Smooth muscle cell (in vitro differentiated cells): Measurements from ENCODE around the gene BIRC6. TPM values are rescaled to one million over a fixed set of nuclear protein-coding genes. Genes with fewer than 3 reads are reported as not detected.
"Not testable (repeated sequence)": the region's sequence is repeated elsewhere in the genome, so short reads cannot be mapped to it uniquely, and the experiment has no call there.

Experiments used
- DNase-seq: peaks from one replicate; lab custom pipeline; 2025; ENCODE audit not compliant: unreplicated experiment; lab: John Stamatoyannopoulos, UW
- H2AFZ ChIP-seq: fragments of 200-600 bp; sonication (generic); 2 replicates; pipeline ENCODE4 v1.6.0; 2016; ENCODE audit warnings: antibody characterized with exemption, low read depth, mild to moderate bottlenecking
- H3F3A ChIP-seq: fragments of 200-600 bp; sonication (generic); 2 replicates; pipeline ENCODE4 v1.6.0; 2017; ENCODE audit warnings: antibody characterized with exemption, low read depth
- H3K27ac ChIP-seq: fragments of 200-600 bp; sonication (generic); 2 replicates; pipeline ENCODE4 v1.5.1; 2016; ENCODE audit warnings: low read depth, mild to moderate bottlenecking
- H3K27me3 ChIP-seq: fragments of 200-600 bp; sonication (generic); 2 replicates; pipeline ENCODE4 v1.6.1; 2016; ENCODE audit warnings: low read depth, mild to moderate bottlenecking
- H3K36me3 ChIP-seq: fragments of 200-600 bp; sonication (generic); 2 replicates; pipeline ENCODE4 v1.5.1; 2016; ENCODE audit warnings: low read depth
- H3K4me1 ChIP-seq: fragments of 200-600 bp; sonication (generic); 2 replicates; pipeline ENCODE4 v1.5.1; 2016; ENCODE audit warnings: low read depth
- H3K4me2 ChIP-seq: fragments of 200-600 bp; sonication (generic); 2 replicates; pipeline ENCODE4 v1.6.0; 2016; ENCODE audit warnings: mild to moderate bottlenecking
- H3K4me3 ChIP-seq: fragments of 200-600 bp; sonication (generic); 2 replicates; pipeline ENCODE4 v1.5.1; 2016; ENCODE audit warnings: mild to moderate bottlenecking
- H3K79me2 ChIP-seq: fragments of 200-600 bp; sonication (generic); 2 replicates; pipeline ENCODE4 v1.6.0; 2016; ENCODE audit warnings: low read depth, mild to moderate bottlenecking
- H3K9ac ChIP-seq: fragments of 200-600 bp; sonication (generic); 2 replicates; pipeline ENCODE4 v1.6.0; 2016; ENCODE audit warnings: low read depth
- H3K9me3 ChIP-seq: fragments of 200-600 bp; sonication (generic); replicated peaks from 2 replicates; pipeline ENCODE4 v1.5.1; 2016; ENCODE audit warnings: low read depth
- H4K20me1 ChIP-seq: fragments of 200-600 bp; sonication (generic); 2 replicates; pipeline ENCODE4 v1.6.0; 2016; ENCODE audit warnings: low read depth
- WGBS: methylation state at CpG from one replicate; pipeline ENCODE4 v1.1.7; 2016; ENCODE audit warnings: low lambda C conversion rate; 5-methylcytosine and 5-hydroxymethylcytosine counted together
- polyA plus RNA-seq: library from polyadenylated mRNA; unstranded; fragments of >200 nt; fragmentation: Nextera tagmentation; extraction: Ambion mirVana; gene quantifications from 2 replicates; pipeline ENCODE4 v1.2.1, GENCODE V29; 2016
- total RNA-seq: library from RNA; depleted of rRNA; stranded (reverse); fragments of >200 nt; gene quantifications from 2 replicates; pipeline ENCODE4 v1.2.3, GENCODE V29; 2014
- TF ChIP-seq, protein P1 (sequence below): fragments of 200-600 bp; sonication (generic); IDR thresholded peaks from 2 replicates; pipeline ENCODE4 v1.5.1; 2017; ENCODE audit warnings: borderline replicate concordance, mild to moderate bottlenecking, antibody characterized with exemption; ENCODE audit not compliant: insufficient read depth, poor library complexity, severe bottlenecking

The BIRC6 gene
- 79.8 and 92.3 TPM in 2 replicates for total RNA-seq
- polyA plus RNA-seq, result 12.4 and 19.1 TPM in 2 replicates

GRCh38 chr2:32356681-32357317 lies at the start of gene BIRC6:
Gene BIRC6 (plus strand): TSS chr2:32357023. CDS start chr2:32357162, 139 bp downstream.
- TF ChIP-seq, protein P1, sequence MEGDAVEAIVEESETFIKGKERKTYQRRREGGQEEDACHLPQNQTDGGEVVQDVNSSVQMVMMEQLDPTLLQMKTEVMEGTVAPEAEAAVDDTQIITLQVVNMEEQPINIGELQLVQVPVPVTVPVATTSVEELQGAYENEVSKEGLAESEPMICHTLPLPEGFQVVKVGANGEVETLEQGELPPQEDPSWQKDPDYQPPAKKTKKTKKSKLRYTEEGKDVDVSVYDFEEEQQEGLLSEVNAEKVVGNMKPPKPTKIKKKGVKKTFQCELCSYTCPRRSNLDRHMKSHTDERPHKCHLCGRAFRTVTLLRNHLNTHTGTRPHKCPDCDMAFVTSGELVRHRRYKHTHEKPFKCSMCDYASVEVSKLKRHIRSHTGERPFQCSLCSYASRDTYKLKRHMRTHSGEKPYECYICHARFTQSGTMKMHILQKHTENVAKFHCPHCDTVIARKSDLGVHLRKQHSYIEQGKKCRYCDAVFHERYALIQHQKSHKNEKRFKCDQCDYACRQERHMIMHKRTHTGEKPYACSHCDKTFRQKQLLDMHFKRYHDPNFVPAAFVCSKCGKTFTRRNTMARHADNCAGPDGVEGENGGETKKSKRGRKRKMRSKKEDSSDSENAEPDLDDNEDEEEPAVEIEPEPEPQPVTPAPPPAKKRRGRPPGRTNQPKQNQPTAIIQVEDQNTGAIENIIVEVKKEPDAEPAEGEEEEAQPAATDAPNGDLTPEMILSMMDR, result no peak

DNA sequence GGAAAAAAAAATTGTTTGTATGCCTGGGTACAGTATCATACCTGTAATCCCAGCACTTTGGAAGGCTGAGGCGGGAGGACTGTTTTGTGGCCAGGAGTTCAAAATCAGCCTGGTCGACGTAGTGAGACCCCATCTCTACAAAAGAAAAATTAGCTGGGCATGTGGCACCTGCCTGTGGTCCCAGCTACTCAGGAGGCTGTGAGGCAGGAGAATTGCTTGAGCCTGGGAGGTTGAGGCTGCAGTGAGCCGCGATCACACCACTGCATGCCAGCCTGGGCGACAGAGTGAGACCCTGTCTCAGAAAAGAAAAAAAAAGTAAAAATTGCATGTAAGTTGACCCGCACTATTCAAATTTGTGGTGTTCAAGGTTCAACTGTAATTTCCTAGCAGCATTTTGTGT lies 46.2 kb upstream of the BIRC6 start:
- DNase-seq, result no peak
- Histone ChIP-seq H3K36me3 (no peaks in the 10 kb centered on the region), H3K4me3 (no peak overlapping the region), H4K20me1 (no peaks in the 10 kb centered on the region), H3K4me1 (no peaks in the 10 kb centered on the region), H2AFZ (no peak overlapping the region), H3F3A (no peaks in the 10 kb centered on the region), H3K4me2 (no peak overlapping the region), H3K79me2 (no peaks in the 10 kb centered on the region), H3K9me3 (no peaks in the 10 kb centered on the region), H3K9ac (no peak overlapping the region), H3K27me3 (no peaks in the 10 kb centered on the region), H3K27ac (no peak overlapping the region)
- TF ChIP-seq, protein P1, result no peak
- WGBS, result 97% methylated on average over 7 of the region's 7 CpGs

More at GRCh38 chr2:32356681-32357317, at the start of gene BIRC6:
- Histone ChIP-seq H3K4me3 (peak within 1 kb of the TSS; percentile 82), H3K4me2 (peak within 1 kb of the TSS; percentile 92), H3K4me1 (peaks cover 22% of the 10 kb centered on the region), H3F3A (peaks cover 13% of the 10 kb centered on the region), H3K9ac (peak within 1 kb of the TSS; percentile 90), H3K27me3 (no peaks in the 10 kb centered on the region), H3K9me3 (no peaks in the 10 kb centered on the region), H3K79me2 (peaks cover 39% of the 10 kb centered on the region), H2AFZ (peak within 1 kb of the TSS; percentile 91), H3K27ac (peak within 1 kb of the TSS; percentile 88), H3K36me3 (no peaks in the 10 kb centered on the region), H4K20me1 (peaks cover 38% of the 10 kb centered on the region)
- DNase-seq, result peak; percentile 96
- under 1% methylated on average over 33 of the region's 76 CpGs for whole genome bisulfite sequencing

- 93% methylated on average over 1 of the region's 1 CpG for WGBS
- no peak for DNase-seq
- H3K27me3 ChIP-seq, result no peaks in the 10 kb centered on the region
- no peak overlapping the region for H3K4me2 ChIP-seq
- no peak overlapping the region for H2AFZ ChIP-seq
- no peaks in the 10 kb centered on the region for H3K79me2 ChIP-seq
- H3F3A ChIP-seq, result no peaks in the 10 kb centered on the region
- H4K20me1 ChIP-seq, result no peaks in the 10 kb centered on the region
- H3K9ac ChIP-seq, result no peak overlapping the region
- no peaks in the 10 kb centered on the region for H3K9me3 ChIP-seq
- H3K27ac ChIP-seq, result no peak overlapping the region
- no peaks in the 10 kb centered on the region for H3K4me1 ChIP-seq
- TF ChIP-seq, protein P1, result no peak
- no peak overlapping the region for H3K4me3 ChIP-seq
- no peaks in the 10 kb centered on the region for H3K36me3 ChIP-seq
Measured at GRCh38 chr2:32314886-32315285, 41.9 kb upstream of the BIRC6 start.

DNA sequence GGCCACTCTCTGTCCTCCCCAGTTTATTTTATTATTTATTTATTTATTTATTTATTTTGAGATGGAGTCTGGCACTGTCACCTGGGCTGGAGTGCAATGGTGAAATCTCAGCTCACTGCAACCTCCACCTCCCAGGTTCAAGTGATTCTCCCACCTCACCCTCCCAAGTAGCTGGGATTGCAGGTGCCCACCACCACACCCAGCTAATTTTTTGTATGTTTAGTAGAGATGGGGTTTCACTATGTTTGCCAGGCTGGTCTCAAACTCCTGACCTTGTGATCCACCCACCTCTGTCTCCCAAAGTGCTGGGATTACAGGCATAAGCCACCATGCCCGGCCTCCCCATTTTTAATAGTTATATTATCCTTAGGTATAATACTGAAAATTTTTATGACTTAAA lies 28.1 kb upstream of the BIRC6 start:
- not testable (repeated sequence) for H3K36me3 ChIP-seq, DNase-seq

DNA sequence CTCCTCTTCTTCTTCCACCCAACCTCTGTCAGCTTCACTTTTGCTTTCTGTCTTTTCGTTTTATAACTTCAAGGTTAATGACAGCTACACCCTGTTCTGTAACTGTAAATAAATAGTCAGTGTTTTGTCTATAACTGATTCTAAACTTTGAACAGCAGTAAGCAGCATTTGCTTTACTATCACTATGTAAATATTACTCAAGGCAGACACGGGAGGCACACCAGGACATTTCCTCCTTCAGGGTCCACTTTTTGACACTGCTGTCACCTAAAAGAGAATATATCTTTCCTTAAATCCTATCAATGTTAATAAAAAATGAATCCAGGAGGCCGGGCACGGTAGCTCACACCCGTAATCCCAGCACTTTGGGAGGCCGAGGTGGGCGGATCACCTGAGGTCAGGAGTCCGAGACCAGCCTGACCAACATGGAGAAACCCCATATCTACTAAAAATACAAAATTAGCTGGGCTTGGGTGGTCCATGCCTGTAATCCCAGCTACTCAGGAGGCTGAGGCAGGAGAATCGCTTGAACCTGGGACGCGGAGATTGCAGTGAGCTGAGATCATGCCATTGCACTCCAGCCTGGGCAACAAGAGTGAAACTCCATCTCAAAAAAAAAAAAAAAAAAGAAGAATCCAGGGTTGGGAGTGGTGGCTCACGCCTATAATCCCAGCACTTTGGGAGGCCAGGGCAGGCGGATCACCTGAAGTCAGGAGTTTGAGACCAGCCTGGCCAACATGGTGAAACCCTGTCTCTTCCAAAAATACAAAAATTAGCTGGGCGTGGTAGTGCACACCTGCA lies 27.4 kb upstream of the BIRC6 start:
- not testable (repeated sequence) for DNase-seq, H3K4me2 ChIP-seq, H3K9me3 ChIP-seq, H3K27ac ChIP-seq, H3K4me3 ChIP-seq, H3K4me1 ChIP-seq, H4K20me1 ChIP-seq, H3K9ac ChIP-seq, H3K27me3 ChIP-seq, H3K79me2 ChIP-seq, H3F3A ChIP-seq, H3K36me3 ChIP-seq, H2AFZ ChIP-seq
- 92% methylated on average over 14 of the region's 14 CpGs for WGBS

More for the DNA sequence above, 28.1 kb upstream of the BIRC6 start:
- H3K27ac ChIP-seq, H3K4me1 ChIP-seq, H3K9me3 ChIP-seq, H4K20me1 ChIP-seq, H3K4me3 ChIP-seq, H3K79me2 ChIP-seq, H3F3A ChIP-seq, H2AFZ ChIP-seq, H3K4me2 ChIP-seq, H3K27me3 ChIP-seq, H3K9ac ChIP-seq: not testable (repeated sequence)
- 92% methylated on average over 1 of the region's 1 CpG for WGBS
